Measurements from ENCODE around the gene BICRA. TPM values are rescaled to one million over a fixed set of nuclear protein-coding genes. Genes with fewer than 3 reads are reported as not detected.
"Not testable (repeated sequence)": the region's sequence is repeated elsewhere in the genome, so short reads cannot be mapped to it uniquely, and the experiment has no call there.

BICRA gene
- total RNA-seq, 3 donors from 2014 or later = 11.8 to 16.3 (median 11.9) TPM

GRCh38 chr19:47728295-47728694, 119.4 kb downstream of the BICRA start:
- H3K4me3 Mint-ChIP-seq; H3K36me3 Mint-ChIP-seq (ENCODE audit: insufficient read depth); H3K9me3 Mint-ChIP-seq; DNase-seq; ATAC-seq: not testable (repeated sequence)
- peaks cover 13% of the 10 kb centered on the region for H3K4me1 Mint-ChIP-seq (ENCODE audit: low read depth)
- H3K27me3 Mint-ChIP-seq (ENCODE audit: low read depth) = peaks cover 33% of the 10 kb centered on the region

GRCh38 chr19:47729468-47729798, 120.5 kb downstream of the BICRA start:
- Mint-ChIP-seq H3K36me3 (ENCODE audit: insufficient read depth) (no peaks in the 10 kb centered on the region), H3K9me3 (no peaks in the 10 kb centered on the region), H3K27me3 (ENCODE audit: low read depth) (peaks cover 28% of the 10 kb centered on the region), H3K4me1 (ENCODE audit: low read depth) (peaks cover 13% of the 10 kb centered on the region), H3K4me3 (peak overlapping the region; percentile 70)
- ATAC-seq (peak; percentile 51 to 53), DNase-seq (no peak)

GRCh38 chr19:47729799-47730520, 121.0 kb downstream of the BICRA start:
- DNase-seq (no peak), ATAC-seq (peak; percentile 90 to 91)
- Mint-ChIP-seq H3K27me3 (ENCODE audit: low read depth) (peaks cover 28% of the 10 kb centered on the region), H3K36me3 (ENCODE audit: insufficient read depth) (no peaks in the 10 kb centered on the region), H3K4me1 (ENCODE audit: low read depth) (peaks cover 13% of the 10 kb centered on the region), H3K4me3 (peak overlapping the region; percentile 70), H3K9me3 (no peaks in the 10 kb centered on the region)

DNA sequence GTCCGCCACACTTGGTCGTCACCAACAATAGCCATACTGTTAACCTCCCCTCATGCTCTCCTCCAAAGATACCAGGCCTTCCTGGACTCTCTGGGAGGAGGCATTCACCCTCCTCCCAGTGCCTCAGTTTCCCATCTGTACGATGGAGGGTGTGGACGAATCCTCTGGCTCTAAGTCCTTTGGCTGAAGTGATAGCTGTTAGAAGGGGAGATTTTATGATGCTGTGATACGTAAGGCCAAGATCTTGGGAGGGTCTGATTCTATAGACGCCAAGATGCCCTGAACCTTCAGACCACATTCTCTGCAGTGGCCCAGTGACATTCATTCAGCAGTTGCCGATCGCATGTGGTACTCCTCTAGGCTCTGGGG, 121.6 kb downstream of the BICRA start:
- peaks cover 13% of the 10 kb centered on the region for H3K4me1 Mint-ChIP-seq (ENCODE audit: low read depth)
- peak overlapping the region; percentile 70 for H3K4me3 Mint-ChIP-seq
- H3K27me3 Mint-ChIP-seq (ENCODE audit: low read depth) = peaks cover 28% of the 10 kb centered on the region
- no peak for DNase-seq
- ATAC-seq = no peak
- no peaks in the 10 kb centered on the region for H3K9me3 Mint-ChIP-seq
- H3K36me3 Mint-ChIP-seq (ENCODE audit: insufficient read depth) = no peaks in the 10 kb centered on the region

GRCh38 chr19:47730910-47731309, 122.0 kb downstream of the BICRA start:
- H3K9me3 Mint-ChIP-seq = no peaks in the 10 kb centered on the region

GRCh38 chr19:47735131-47735530, 126.2 kb downstream of the BICRA start:
- H3K4me1 Mint-ChIP-seq (ENCODE audit: low read depth) = peaks cover 3% of the 10 kb centered on the region

More at GRCh38 chr19:47730910-47731309, 122.0 kb downstream of the BICRA start:
- Mint-ChIP-seq H3K27me3 (ENCODE audit: low read depth) (peaks cover 28% of the 10 kb centered on the region), H3K4me1 (ENCODE audit: low read depth) (peaks cover 13% of the 10 kb centered on the region), H3K4me3 (no peak overlapping the region), H3K36me3 (ENCODE audit: insufficient read depth) (no peaks in the 10 kb centered on the region)
- no peak for DNase-seq
- ATAC-seq = no peak

DNA sequence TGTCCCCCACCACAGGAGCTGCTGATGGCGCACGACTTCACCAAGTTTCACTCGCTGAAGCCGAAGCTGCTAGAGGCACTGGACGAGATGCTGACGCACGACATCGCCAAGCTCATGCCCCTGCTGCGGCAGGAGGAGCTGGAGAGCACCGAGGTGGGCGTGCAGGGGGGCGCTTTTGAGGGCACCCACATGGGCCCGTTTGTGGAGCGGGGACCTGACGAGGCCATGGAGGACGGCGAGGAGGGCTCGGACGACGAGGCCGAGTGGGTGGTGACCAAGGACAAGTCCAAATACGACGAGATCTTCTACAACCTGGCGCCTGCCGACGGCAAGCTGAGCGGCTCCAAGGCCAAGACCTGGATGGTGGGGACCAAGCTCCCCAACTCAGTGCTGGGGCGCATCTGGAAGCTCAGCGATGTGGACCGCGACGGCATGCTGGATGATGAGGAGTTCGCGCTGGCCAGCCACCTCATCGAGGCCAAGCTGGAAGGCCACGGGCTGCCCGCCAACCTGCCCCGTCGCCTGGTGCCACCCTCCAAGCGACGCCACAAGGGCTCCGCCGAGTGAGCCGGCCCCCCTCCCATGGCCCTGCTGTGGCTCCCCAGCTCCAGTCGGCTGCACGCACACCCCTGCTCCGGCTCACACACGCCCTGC, 132.1 kb downstream of the BICRA start:
- Mint-ChIP-seq H3K36me3 (ENCODE audit: insufficient read depth) (no peaks in the 10 kb centered on the region), H3K4me1 (ENCODE audit: low read depth) (peaks cover 21% of the 10 kb centered on the region), H3K27me3 (ENCODE audit: low read depth) (no peaks in the 10 kb centered on the region), H3K4me3 (no peak overlapping the region), H3K9me3 (no peaks in the 10 kb centered on the region)
- ATAC-seq (no peak), DNase-seq (no peak)

More at GRCh38 chr19:47735131-47735530, 126.2 kb downstream of the BICRA start:
- Mint-ChIP-seq H3K27me3 (ENCODE audit: low read depth) (peaks cover 12% of the 10 kb centered on the region), H3K9me3 (no peaks in the 10 kb centered on the region), H3K36me3 (ENCODE audit: insufficient read depth) (no peaks in the 10 kb centered on the region), H3K4me3 (no peak overlapping the region)
- no peak for ATAC-seq
- DNase-seq = no peak

DNA sequence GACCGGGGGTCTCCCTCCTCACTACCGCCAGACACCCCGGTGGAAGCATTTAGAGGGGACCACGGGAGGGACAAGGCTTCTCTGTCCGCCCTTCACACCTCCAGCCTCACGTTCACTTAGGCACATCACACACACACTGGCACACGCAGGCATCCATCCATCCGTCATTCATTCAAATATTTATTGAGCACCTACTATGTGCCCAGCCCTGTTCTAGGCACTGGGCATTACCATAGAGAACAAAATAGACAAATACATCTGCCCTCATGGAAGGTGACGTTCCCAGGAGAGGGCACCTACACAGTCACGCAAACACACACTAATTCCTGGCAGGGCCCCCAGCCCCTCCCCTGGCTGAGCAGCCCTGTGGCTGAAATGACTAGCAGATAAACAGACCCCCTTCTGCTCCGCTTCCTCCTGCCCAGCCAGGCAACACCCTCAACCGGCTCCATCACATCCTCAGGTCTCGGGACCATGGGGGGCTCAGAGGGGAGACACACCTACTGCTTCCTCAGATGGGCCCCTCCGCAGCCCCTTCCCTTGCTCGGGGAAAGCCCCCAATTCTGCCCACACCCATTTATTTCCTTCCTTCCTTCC, 132.7 kb downstream of the BICRA start:
- ATAC-seq (no peak), DNase-seq (no peak)
- Mint-ChIP-seq H3K4me1 (ENCODE audit: low read depth) (peaks cover 22% of the 10 kb centered on the region), H3K27me3 (ENCODE audit: low read depth) (no peaks in the 10 kb centered on the region), H3K36me3 (ENCODE audit: insufficient read depth) (no peaks in the 10 kb centered on the region), H3K9me3 (no peaks in the 10 kb centered on the region), H3K4me3 (no peak overlapping the region)

- ATAC-seq (no peak), DNase-seq (no peak)
- no peaks in the 10 kb centered on the region for H3K27me3 Mint-ChIP-seq (ENCODE audit: low read depth)
- peaks cover 30% of the 10 kb centered on the region for H3K4me1 Mint-ChIP-seq (ENCODE audit: low read depth)
- H3K9me3 Mint-ChIP-seq = no peaks in the 10 kb centered on the region
- H3K4me3 Mint-ChIP-seq = peak overlapping the region; percentile 99
- no peaks in the 10 kb centered on the region for H3K36me3 Mint-ChIP-seq (ENCODE audit: insufficient read depth)
These were observed 133.7 kb downstream of the BICRA start for GRCh38 chr19:47742634-47743033.

DNA sequence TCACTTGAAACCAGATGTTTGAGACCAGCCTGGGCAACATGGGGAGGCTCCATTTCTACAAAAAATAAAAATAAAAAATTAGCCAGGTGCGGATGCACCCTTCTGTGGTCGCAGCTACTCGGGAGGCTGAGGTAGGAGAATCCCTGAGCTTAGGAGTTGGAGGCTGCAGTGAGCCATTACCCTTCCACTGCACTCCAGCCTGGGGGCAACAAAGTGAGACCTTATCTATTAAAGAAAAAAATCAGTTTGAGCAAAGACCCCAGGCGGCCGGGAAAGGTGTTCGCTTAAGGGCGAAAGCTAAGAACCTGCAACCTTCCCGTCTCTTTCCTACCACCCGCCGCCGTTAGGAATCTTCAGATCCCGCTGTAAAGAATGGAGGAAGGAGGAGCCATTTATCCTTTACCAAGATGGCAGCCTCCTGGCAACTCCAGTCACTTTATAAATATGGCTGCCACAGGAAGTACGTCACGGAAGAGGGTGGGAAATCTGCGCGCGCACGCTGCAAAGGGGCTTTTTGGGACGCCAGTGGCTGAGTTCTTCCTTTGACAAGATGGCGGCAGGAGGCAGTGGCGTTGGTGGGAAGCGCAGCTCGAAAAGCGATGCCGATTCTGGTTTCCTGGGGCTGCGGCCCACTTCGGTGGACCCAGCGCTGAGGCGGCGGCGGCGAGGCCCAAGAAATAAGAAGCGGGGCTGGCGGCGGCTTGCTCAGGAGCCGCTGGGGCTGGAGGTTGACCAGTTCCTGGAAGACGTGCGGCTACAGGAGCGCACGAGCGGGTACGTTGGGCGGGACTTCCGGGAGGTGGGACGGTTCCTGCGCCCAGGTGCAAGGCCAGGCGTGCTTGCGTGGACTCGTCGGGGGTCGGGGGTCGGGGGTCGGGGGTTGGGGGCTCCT, 136.3 kb downstream of the BICRA start, which contains the start of gene NOP53:
NOP53 (plus strand) TSS at position 537 of the 892 bp plus-strand sequence; CDS start at position 551, 14 bp downstream.
- Mint-ChIP-seq H3K27me3 (ENCODE audit: low read depth) (no peaks in the 10 kb centered on the region), H3K36me3 (ENCODE audit: insufficient read depth) (peaks cover 12% of the 10 kb centered on the region), H3K4me1 (ENCODE audit: low read depth) (peaks cover 47% of the 10 kb centered on the region), H3K9me3 (no peaks in the 10 kb centered on the region), H3K4me3 (peak within 1 kb of the TSS; percentile 99)
- peak; percentile 98 for DNase-seq
- ATAC-seq = peak; percentile 79 to 80

- DNase-seq; H3K27me3 Mint-ChIP-seq (ENCODE audit: low read depth); H3K9me3 Mint-ChIP-seq; ATAC-seq: not testable (repeated sequence)
- peaks cover 47% of the 10 kb centered on the region for H3K4me1 Mint-ChIP-seq (ENCODE audit: low read depth)
- peak overlapping the region; percentile 99 for H3K4me3 Mint-ChIP-seq
- H3K36me3 Mint-ChIP-seq (ENCODE audit: insufficient read depth) = peaks cover 15% of the 10 kb centered on the region
These were observed 137.2 kb downstream of the BICRA start for GRCh38 chr19:47746129-47746528.

DNA sequence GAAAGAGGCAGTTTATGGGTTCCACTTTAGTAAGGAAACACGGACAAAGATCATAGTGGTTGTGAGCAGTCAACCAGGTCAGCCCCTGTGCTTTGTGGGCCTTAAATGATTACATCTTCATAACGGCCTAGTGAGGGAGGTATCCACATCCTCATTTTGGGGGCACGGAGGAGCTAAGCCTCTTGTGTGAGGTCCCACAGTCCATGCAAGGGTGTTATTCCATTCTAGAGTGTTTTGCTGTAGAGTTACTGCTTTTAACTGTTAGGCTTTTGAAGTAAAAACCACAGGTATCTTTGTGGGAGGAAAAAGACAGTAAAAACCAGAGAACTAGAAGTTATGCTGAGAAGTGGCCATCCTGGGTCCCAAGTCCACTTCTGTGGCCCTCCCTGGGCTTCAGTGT, 140.4 kb downstream of the BICRA start:
- Mint-ChIP-seq H3K27me3 (ENCODE audit: low read depth) (no peaks in the 10 kb centered on the region), H3K4me1 (ENCODE audit: low read depth) (peaks cover 32% of the 10 kb centered on the region), H3K9me3 (no peaks in the 10 kb centered on the region), H3K36me3 (ENCODE audit: insufficient read depth) (peaks cover 35% of the 10 kb centered on the region), H3K4me3 (peak overlapping the region; percentile 53)
- no peak for DNase-seq
- no peak for ATAC-seq

DNA sequence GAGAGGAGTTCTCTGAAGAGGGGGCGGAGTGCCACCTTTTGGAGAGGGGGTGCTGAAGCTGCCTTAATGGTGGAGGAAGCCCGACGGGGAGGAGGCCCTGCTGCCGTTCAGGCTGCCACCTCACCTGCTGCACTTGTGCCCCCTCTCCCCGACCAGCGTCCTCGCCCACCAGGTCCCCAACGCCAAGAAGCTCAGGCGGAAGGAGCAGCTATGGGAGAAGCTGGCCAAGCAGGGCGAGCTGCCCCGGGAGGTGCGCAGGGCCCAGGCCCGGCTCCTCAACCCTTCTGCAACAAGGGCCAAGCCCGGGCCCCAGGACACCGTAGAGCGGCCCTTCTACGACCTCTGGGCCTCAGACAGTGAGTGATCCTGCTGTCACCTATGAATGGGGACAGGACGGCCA, 141.8 kb downstream of the BICRA start:
- DNase-seq (no peak), ATAC-seq (no peak)
- Mint-ChIP-seq H3K36me3 (ENCODE audit: insufficient read depth) (peaks cover 38% of the 10 kb centered on the region), H3K4me1 (ENCODE audit: low read depth) (peaks cover 27% of the 10 kb centered on the region), H3K9me3 (no peaks in the 10 kb centered on the region), H3K4me3 (no peak overlapping the region), H3K27me3 (ENCODE audit: low read depth) (no peaks in the 10 kb centered on the region)

All from activated T-cell treated with anti-CD3 and anti-CD28 coated beads, Interleukin-2, amount 50 U/mL, for 4 hours (primary cell).